ENCODE data around the gene MADCAM1.

MADCAM1 gene

DNA sequence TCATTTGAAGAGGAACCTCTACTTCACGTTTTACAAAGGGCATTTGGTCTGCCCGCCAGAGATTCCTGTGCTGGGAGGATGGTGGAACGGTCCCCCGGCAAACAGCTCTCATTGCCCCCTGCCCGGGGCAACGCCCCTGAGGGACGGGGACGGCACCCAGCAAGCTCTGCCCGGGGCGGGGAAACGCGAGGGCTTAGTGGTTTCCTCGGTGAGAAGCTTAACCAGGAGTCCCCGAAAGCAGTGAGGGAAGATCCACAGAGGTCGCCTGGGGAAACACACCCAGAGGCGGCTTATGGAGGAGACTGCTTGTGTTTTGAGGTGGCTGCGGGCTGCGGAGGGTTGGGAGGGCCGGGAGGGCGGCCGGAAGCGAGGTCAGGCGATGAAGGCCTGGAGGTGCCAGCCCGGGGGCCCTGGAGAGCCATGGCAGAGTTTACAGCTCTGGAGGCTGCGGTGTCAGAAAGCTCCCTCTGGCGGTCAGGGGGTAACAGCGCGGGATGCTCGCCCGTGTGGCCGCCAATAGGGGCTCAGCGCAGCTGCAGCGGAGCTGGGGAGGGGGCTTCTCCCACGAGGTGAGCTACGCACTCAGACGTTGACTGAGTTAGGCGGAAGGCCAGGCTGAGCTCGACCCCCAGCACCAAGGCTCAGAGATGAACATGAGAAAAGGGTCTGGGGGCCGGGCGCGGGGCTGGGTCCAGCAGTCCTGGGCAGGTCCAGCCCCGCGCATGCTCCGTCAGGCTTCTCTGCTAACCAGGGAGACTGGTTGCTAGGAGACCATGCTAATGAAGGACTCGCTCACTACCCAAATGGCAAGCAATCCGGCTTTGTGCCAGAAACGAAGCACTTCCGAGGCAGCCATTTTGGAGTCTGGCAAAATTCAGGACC, 10.4 kb downstream of the MADCAM1 start:
- FAIRE-seq: peak; percentile 98

GRCh38 chr19:507286-508203, 11.3 kb downstream of the MADCAM1 start, which contains the start of gene TPGS1:
TPGS1 (plus strand) TSS chr19:507497; CDS start chr19:507507, 10 bp downstream.
- peak; percentile 82 for FAIRE-seq

More for the DNA sequence above, 10.4 kb downstream of the MADCAM1 start:
- peak; percentile 96 for DNase-seq (ENCODE audit: extremely low spot score, insufficient read length, low read depth)

GRCh38 chr19:508204-509150, 12.2 kb downstream of the MADCAM1 start:
- no peak for FAIRE-seq
- DNase-seq (ENCODE audit: extremely low spot score, insufficient read length, low read depth): no peak

More at GRCh38 chr19:507286-508203, 11.3 kb downstream of the MADCAM1 start, which contains the start of gene TPGS1:
- peak; percentile 60 for DNase-seq (ENCODE audit: extremely low spot score, insufficient read length, low read depth)

- DNase-seq (ENCODE audit: extremely low spot score, insufficient read length, low read depth) (peak; percentile 63), FAIRE-seq (peak; percentile 91)
Measured at GRCh38 chr19:510606-511100, 14.4 kb downstream of the MADCAM1 start.

GRCh38 chr19:511101-511851, 15.0 kb downstream of the MADCAM1 start:
- DNase-seq (ENCODE audit: extremely low spot score, insufficient read length, low read depth): no peak
- peak; percentile 70 for FAIRE-seq

GRCh38 chr19:512547-513365, 16.5 kb downstream of the MADCAM1 start:
- no peak for FAIRE-seq
- no peak for DNase-seq (ENCODE audit: extremely low spot score, insufficient read length, low read depth)

DNA sequence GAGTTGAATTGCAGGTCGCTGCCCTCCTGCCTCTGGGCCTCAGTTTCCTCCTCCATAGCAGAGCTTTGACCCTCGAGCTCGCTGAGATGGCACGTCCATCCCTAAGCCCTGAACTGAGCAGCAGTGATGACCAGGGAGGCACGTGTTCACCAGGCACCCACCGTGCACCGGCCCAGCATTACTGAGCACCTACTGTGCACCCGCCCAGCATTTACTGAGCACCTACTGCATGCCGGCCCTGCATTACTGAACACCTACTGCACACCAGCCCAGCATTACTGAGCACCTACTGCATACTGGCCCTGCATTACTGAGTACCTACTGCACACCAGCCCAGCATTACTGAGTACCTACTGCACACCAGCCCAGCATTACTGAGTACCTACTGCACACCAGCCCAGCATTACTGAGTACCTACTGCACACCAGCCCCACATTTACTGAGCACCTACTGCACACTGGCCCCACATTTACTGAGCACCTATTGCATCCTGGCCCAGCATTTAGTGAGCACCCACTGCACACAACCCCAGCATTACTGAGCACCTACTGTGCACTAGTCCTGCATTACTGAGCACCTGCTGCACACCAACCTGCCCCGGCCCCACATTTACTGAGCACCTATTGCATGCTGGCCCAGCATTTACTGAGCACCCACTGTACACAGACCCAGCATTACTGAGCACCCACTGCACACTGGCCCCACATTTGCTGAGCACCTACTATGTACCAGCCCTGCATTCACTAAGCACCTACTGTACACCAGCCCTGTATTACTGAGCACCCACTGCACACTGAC, 17.3 kb downstream of the MADCAM1 start:
- FAIRE-seq (no peak), DNase-seq (ENCODE audit: extremely low spot score, insufficient read length, low read depth) (no peak)

DNA sequence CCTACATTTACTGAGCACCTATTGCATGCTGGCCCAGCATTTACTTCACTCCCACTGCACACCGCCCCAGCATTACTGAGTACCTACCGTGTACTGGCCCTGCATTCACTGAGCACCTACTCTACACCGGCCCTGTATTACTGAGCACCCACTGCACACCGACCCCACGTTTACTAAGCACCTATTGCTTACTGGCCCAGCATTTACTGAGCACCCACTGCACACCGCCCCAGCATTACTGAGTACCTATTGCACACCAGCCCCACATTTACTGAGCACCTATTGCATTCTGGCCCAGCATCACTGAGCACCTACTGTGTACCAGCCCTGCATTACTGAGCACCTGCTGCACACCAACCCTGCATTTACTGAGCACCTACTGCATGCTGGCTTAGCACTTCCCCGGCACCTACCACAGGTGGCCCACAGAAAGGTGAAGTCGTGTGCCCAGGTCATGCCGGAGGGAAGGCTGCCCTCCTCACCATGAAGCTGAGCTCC, 17.9 kb downstream of the MADCAM1 start:
- FAIRE-seq (no peak), DNase-seq (ENCODE audit: extremely low spot score, insufficient read length, low read depth) (no peak)

GRCh38 chr19:517721-518597, 21.7 kb downstream of the MADCAM1 start:
- no peak for FAIRE-seq
- DNase-seq (ENCODE audit: extremely low spot score, insufficient read length, low read depth): no peak

DNA sequence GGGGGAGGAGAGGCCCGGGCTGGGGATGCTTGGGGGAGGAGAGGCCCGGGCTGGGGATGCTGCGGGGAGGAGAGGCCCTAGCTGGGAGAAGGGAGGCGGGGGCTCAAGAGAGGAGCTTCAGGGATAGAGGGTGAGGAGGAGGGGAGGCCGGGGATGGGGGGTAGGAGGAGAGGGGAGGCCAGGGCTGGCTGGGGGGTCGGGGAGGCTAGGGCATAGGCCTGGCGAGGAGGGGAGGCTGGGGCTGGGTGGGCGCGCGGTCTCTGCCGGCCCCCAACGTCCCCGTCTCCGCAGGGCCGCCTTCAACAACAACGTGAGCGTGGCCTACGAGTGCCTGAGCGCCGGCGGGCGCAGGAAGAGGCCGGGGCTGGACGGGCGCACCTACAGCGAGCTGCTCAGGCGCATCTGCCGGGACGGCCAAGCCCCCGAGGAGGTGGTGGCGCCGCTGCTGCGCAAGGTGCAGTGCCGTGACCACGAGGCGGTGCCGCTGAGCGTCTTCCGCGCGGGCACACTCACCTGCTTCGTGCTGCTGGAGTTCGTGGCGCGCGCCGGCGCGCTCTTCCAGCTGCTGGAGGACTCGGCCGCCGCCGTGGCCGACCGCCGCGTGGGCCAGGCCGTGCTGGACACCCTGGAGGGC, 22.4 kb downstream of the MADCAM1 start:
- FAIRE-seq (no peak), DNase-seq (ENCODE audit: extremely low spot score, insufficient read length, low read depth) (no peak)

DNA sequence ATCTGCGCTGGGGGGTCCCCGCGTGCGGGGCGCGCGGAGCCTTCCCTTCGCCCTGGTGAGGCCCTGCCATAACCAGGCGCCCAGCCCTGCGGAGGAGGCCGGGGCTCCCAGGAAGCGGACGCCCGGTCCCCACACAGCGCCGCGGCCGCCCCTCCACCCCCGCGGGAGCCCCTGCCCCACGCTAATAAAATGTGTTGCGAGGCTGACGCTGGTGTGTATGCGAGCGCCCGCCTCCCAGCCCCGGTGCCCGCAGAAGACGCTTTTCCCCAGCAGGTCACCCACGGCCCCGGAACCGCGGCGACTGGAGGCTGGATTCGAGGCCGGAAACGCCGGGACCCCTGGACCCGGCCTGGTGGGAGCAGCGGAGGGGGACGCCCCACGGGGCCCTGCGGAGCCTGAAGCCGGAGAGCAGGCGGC, 23.2 kb downstream of the MADCAM1 start:
- DNase-seq (ENCODE audit: extremely low spot score, insufficient read length, low read depth): no peak
- no peak for FAIRE-seq

- FAIRE-seq (no peak), DNase-seq (ENCODE audit: extremely low spot score, insufficient read length, low read depth) (no peak)
Measured at GRCh38 chr19:522726-523125, 26.4 kb downstream of the MADCAM1 start.

GRCh38 chr19:524062-524674, 27.9 kb downstream of the MADCAM1 start:
- no peak for FAIRE-seq

DNA sequence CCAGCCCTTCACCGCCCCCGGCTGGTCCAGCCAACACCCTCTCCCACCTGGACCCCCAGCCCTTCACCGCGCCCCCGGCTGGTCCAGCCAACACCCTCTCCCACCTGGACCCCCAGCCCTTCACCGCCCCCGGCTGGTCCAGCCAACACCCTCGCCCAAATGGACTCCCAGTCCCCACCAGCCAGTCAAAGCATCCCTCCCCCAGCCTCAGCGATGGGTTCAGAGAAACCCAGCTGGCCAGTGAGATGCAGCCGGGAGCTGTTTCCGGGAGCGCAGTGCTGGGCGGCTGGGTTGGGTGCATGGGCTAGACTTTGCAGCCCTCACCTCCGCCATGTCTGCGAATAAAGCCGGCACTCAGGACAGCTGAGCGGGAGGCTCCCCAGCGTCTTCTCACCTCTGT, 28.7 kb downstream of the MADCAM1 start:
- no peak for DNase-seq (ENCODE audit: extremely low spot score, insufficient read length, low read depth)
- FAIRE-seq: no peak

More at GRCh38 chr19:524062-524674, 27.9 kb downstream of the MADCAM1 start:
- DNase-seq (ENCODE audit: extremely low spot score, insufficient read length, low read depth): no peak

DNA sequence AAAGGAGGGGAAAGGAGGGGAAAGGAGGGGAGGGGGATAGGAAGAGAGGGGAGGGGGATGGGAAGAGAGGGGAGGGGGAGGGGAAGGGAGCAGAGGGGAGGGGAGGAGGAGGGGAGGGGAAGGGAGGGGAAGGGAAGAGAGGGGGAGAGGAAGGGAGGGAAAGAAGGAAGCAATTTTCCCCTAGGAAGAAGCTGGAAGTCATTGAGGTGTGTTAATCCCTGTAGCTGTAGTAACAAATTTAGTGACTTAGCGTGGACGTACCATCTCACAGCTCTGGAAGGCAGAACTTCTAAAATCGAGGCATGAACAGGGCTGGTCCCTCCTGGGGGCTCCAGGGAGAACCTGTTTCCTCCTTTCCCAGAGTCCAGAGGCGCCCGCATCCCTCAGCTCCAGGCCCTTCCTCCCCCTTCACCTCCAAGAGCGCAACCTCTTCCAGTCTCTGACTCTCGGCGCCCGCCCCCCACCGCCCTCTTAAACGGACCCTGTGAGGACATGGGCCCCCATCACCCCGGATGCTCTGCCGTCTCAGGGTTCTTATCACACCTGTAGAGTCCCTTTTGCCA, 29.7 kb downstream of the MADCAM1 start:
- DNase-seq (ENCODE audit: extremely low spot score, insufficient read length, low read depth) (no peak), FAIRE-seq (no peak)
